ENCODE data around the gene OSBPL6. TPM values are rescaled to one million over a fixed set of nuclear protein-coding genes. Genes with fewer than 3 reads are reported as not detected.

OSBPL6 gene
- total RNA-seq, 4 donors from 2014 or later = 1.8 to 3.3 (median 2.3) TPM

DNA sequence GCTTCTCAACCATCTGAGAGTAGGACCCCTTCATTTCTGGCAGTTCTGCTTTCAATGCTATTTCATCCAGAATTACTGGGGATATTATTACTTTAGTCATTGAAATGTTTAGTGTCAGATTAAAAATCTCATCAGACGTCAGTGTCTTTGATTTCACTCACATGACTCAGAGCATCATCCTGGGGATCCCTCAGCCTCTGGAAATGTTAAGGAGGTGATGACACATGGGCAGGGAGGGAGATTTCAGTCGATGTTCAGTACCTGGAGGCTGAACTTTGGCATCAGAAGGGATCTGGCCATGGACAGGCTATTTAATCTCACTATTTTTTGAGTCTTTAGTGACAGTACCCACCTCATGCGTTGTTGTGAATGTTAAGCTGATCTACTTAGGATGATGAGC is 39.1 kb downstream of the OSBPL6 start:
- Histone ChIP-seq H3K9me3 (no peaks in the 10 kb centered on the region), H3K27ac (replicated peaks in 1 of 4) (no peak overlapping the region), H3K27me3 (no peaks in the 10 kb centered on the region), H3K36me3 (no peaks in the 10 kb centered on the region), H3K4me1 (no peaks in the 10 kb centered on the region), H3K4me3 (no peak overlapping the region)
- TF ChIP-seq POLR2AphosphoS5 (IDR thresholded peaks at IDR 0.05) = no peak
- TF ChIP-seq EP300 (IDR thresholded peaks at IDR 0.05) = no peak
- no peak for TF ChIP-seq POLR2A (IDR thresholded peaks at IDR 0.05; ENCODE audit: low read depth)
- TF ChIP-seq CTCF (IDR thresholded peaks at IDR 0.05) = no peak
- no peak for DNase-seq (ENCODE audit: extremely low spot score)
- intact Hi-C loops (cut with DNase I) = no loop called here
- 81% methylated on average over 3 of the region's 3 CpGs for WGBS

GRCh38 chr2:178234648-178235047 is 40.3 kb downstream of the OSBPL6 start:
- H3K4me1 ChIP-seq = no peaks in the 10 kb centered on the region
- H3K27ac ChIP-seq (replicated peaks in 1 of 4) = no peak overlapping the region
- no peaks in the 10 kb centered on the region for H3K9me3 ChIP-seq
- H3K36me3 ChIP-seq = no peaks in the 10 kb centered on the region
- H3K4me3 ChIP-seq = no peak overlapping the region
- intact Hi-C loops (cut with DNase I) = no loop called here
- WGBS = 96% methylated on average over 1 of the region's 1 CpG
- H3K27me3 ChIP-seq = no peaks in the 10 kb centered on the region
- no peak for TF ChIP-seq EP300 (IDR thresholded peaks at IDR 0.05)
- no peak for TF ChIP-seq POLR2AphosphoS5 (IDR thresholded peaks at IDR 0.05)
- no peak for TF ChIP-seq POLR2A (IDR thresholded peaks at IDR 0.05; ENCODE audit: low read depth)
- TF ChIP-seq CTCF (IDR thresholded peaks at IDR 0.05) = no peak
- DNase-seq (ENCODE audit: extremely low spot score) = no peak

- Histone ChIP-seq H3K4me3 (no peak overlapping the region), H3K36me3 (no peaks in the 10 kb centered on the region), H3K4me1 (peaks cover 0 to 12% (median 11%) of the 10 kb centered on the region in 4 donors), H3K27me3 (no peaks in the 10 kb centered on the region), H3K27ac (replicated peaks in 1 of 4) (no peak overlapping the region), H3K9me3 (no peaks in the 10 kb centered on the region)
- intact Hi-C loops (cut with DNase I) = no loop called here
- 93% methylated on average over 1 of the region's 1 CpG for WGBS
- DNase-seq (ENCODE audit: extremely low spot score) = no peak
- TF ChIP-seq EP300 (IDR thresholded peaks at IDR 0.05) (no peak), POLR2A (IDR thresholded peaks at IDR 0.05; ENCODE audit: low read depth) (no peak), CTCF (IDR thresholded peaks at IDR 0.05) (no peak), POLR2AphosphoS5 (IDR thresholded peaks at IDR 0.05) (no peak)
Measured at GRCh38 chr2:178237488-178238153, 43.3 kb downstream of the OSBPL6 start.

DNA sequence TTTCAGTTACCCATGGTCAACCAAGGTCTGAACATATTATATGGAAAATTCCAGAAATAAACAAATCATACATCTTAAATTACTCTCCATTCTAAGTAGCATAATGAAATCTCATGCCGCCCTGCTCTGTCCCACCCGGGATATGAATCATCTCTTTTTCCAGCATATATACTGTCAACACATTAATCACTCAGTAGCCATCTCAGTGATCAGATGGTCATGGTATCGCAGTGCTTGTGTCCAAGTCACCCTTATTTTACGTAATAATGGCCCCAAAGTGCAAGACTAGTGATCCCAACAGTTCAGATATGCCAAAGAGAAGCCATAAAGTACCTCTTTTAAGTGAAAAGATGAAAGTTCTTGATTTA is 43.8 kb downstream of the OSBPL6 start:
- Histone ChIP-seq H3K4me1 (peaks cover 0 to 12% (median 12%) of the 10 kb centered on the region in 4 donors), H3K9me3 (no peaks in the 10 kb centered on the region), H3K27me3 (no peaks in the 10 kb centered on the region), H3K4me3 (no peak overlapping the region), H3K27ac (replicated peaks in 1 of 4) (no peak overlapping the region), H3K36me3 (no peaks in the 10 kb centered on the region)
- DNase-seq (ENCODE audit: extremely low spot score) = no peak
- WGBS = 86% methylated on average over 4 of the region's 4 CpGs
- intact Hi-C loops (cut with DNase I) = no loop called here
- TF ChIP-seq POLR2A (IDR thresholded peaks at IDR 0.05; ENCODE audit: low read depth) (no peak), CTCF (IDR thresholded peaks at IDR 0.05) (no peak), POLR2AphosphoS5 (IDR thresholded peaks at IDR 0.05) (no peak), EP300 (IDR thresholded peaks at IDR 0.05) (no peak)

- no peak overlapping the region for H3K4me3 ChIP-seq
- H3K27me3 ChIP-seq = no peaks in the 10 kb centered on the region
- H3K9me3 ChIP-seq = no peaks in the 10 kb centered on the region
- WGBS = 85% methylated on average over 2 of the region's 2 CpGs
- H3K4me1 ChIP-seq = peaks cover 0 to 12% (median 12%) of the 10 kb centered on the region in 4 donors
- H3K36me3 ChIP-seq = no peaks in the 10 kb centered on the region
- intact Hi-C loops (cut with DNase I) = no loop called here
- H3K27ac ChIP-seq (replicated peaks in 1 of 4) = no peak overlapping the region
- no peak for TF ChIP-seq CTCF (IDR thresholded peaks at IDR 0.05)
- DNase-seq (ENCODE audit: extremely low spot score) = no peak
Measured at GRCh38 chr2:178238750-178239149, 44.4 kb downstream of the OSBPL6 start.
